Neutrophil (primary cell): ENCODE results near the gene ZFYVE26.

Experiments used
- H3K27ac ChIP-seq: fragments of 200-600 bp; sonication (generic); 2 replicates; pipeline ENCODE4 v1.5.1; 2016; ENCODE audit warnings: mild to moderate bottlenecking, moderate library complexity
- H3K27me3 ChIP-seq: fragments of 200-600 bp; sonication (generic); 2 replicates; pipeline ENCODE4 v1.6.0; 2016; ENCODE audit warnings: mild to moderate bottlenecking
- H3K36me3 ChIP-seq: fragments of 200-600 bp; sonication (generic); 2 replicates; pipeline ENCODE4 v1.5.1; 2017
- H3K4me1 ChIP-seq, 2 experiments: fragments of 200-600 bp in 1 of 2; sonication (generic) in 1 of 2; 1 replicate in 1 of 2; 2 replicates in 1 of 2; pipeline versions ENCODE4 v1.5.1 to v1.6.1; 2013 to 2016; ENCODE audit warnings: low read depth in 1 of 2, low read length in 1 of 2, mild to moderate bottlenecking in 1 of 2, moderate library complexity in 1 of 2; ENCODE audit not compliant: control insufficient read depth in 1 of 2, insufficient read depth in 1 of 2
- H3K4me3 ChIP-seq, 2 experiments: fragments of 200-600 bp in 1 of 2; sonication (generic) in 1 of 2; 1 replicate in 1 of 2; 2 replicates in 1 of 2; pipeline ENCODE4 v1.5.1; 2013 to 2016; ENCODE audit warnings: low read depth in 1 of 2, low read length in 1 of 2, mild to moderate bottlenecking in 1 of 2, moderate library complexity in 1 of 2
- H3K9me3 ChIP-seq: fragments of 200-600 bp; sonication (generic); 2 replicates; pipeline ENCODE4 v1.5.1; 2016
- CTCF ChIP-seq: fragments of 200-600 bp; sonication (generic); IDR thresholded peaks from 2 replicates; pipeline ENCODE4 v1.5.1; 2016; ENCODE audit warnings: antibody characterized with exemption

Gene ZFYVE26

GRCh38 chr14:67853715-67854114 lies 37.3 kb upstream of the ZFYVE26 start:
- no peaks in the 10 kb centered on the region for H3K9me3 ChIP-seq
- H3K4me3 ChIP-seq, result peak overlapping the region; percentile 32 to 49
- TF ChIP-seq CTCF, result peak; percentile 20
- peaks cover 42 to 45% of the 10 kb centered on the region in 2 experiments for H3K4me1 ChIP-seq
- H3K27me3 ChIP-seq, result no peaks in the 10 kb centered on the region
- no peaks in the 10 kb centered on the region for H3K36me3 ChIP-seq
- H3K27ac ChIP-seq, result peak overlapping the region; percentile 99

GRCh38 chr14:67852926-67853604 lies 36.7 kb upstream of the ZFYVE26 start:
- no peaks in the 10 kb centered on the region for H3K36me3 ChIP-seq
- H3K4me3 ChIP-seq, result peak overlapping the region; percentile 32 to 49
- H3K9me3 ChIP-seq, result no peaks in the 10 kb centered on the region
- peak; percentile 21 for TF ChIP-seq CTCF
- H3K27me3 ChIP-seq, result no peaks in the 10 kb centered on the region
- peak overlapping the region; percentile 99 for H3K27ac ChIP-seq
- H3K4me1 ChIP-seq, result peaks cover 42 to 45% of the 10 kb centered on the region in 2 experiments

GRCh38 chr14:67851785-67852410 lies 35.5 kb upstream of the ZFYVE26 start:
- Histone ChIP-seq H3K9me3 (no peaks in the 10 kb centered on the region), H3K4me3 (peak overlapping the region in 1 of 2 experiments; percentile 49), H3K36me3 (no peaks in the 10 kb centered on the region), H3K27ac (peak overlapping the region; percentile 99), H3K27me3 (no peaks in the 10 kb centered on the region), H3K4me1 (peaks cover 42 to 45% of the 10 kb centered on the region in 2 experiments)
- no peak for TF ChIP-seq CTCF

GRCh38 chr14:67850066-67850830 lies 33.9 kb upstream of the ZFYVE26 start:
- H3K4me1 ChIP-seq, result peaks cover 42 to 45% of the 10 kb centered on the region in 2 experiments
- no peak overlapping the region for H3K4me3 ChIP-seq
- H3K27ac ChIP-seq, result peak overlapping the region; percentile 99
- no peaks in the 10 kb centered on the region for H3K36me3 ChIP-seq
- H3K9me3 ChIP-seq, result no peaks in the 10 kb centered on the region
- no peaks in the 10 kb centered on the region for H3K27me3 ChIP-seq
- TF ChIP-seq CTCF, result no peak

GRCh38 chr14:67846029-67846610 lies 29.7 kb upstream of the ZFYVE26 start:
- Histone ChIP-seq H3K27ac (no peak overlapping the region), H3K4me1 (peaks cover 1 to 8% of the 10 kb centered on the region in 2 experiments), H3K9me3 (no peaks in the 10 kb centered on the region), H3K36me3 (no peaks in the 10 kb centered on the region), H3K4me3 (no peak overlapping the region), H3K27me3 (no peaks in the 10 kb centered on the region)
- no peak for TF ChIP-seq CTCF
